ENCODE measurements around the gene CPEB3.
"Not testable (repeated sequence)": the region's sequence is repeated elsewhere in the genome, so short reads cannot be mapped to it uniquely, and the experiment has no call there.

Gene CPEB3

DNA sequence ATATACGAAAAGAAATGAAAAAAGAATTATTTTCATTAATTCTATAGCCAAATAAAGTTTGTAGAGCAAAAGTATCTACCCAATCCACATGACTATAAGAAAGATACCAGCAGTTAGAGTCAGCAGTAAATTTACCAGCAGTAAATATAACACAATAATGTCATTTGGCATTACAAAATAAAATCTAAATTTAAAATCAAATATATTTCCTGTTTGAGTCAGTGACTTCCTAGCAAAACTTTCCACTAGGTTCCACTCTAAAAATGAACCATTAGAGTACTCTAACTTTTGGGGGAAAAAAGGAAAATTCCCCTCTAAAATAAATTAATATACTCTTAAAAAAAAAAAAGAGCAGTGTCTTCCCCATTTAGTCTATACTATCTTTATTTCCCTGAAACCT, 144.8 kb downstream of the CPEB3 start:
- Histone ChIP-seq H3K4me3 (ENCODE audit: low read depth, low read length, poor library complexity, severe bottlenecking) (no peak overlapping the region), H3K79me2 (ENCODE audit: insufficient read depth, low read length) (no peaks in the 10 kb centered on the region; the same call in 1 of the 2 replicates), H3K36me3 (ENCODE audit: insufficient read depth, low read length) (no peaks in the 10 kb centered on the region), H3K9me2 (ENCODE audit: low read depth, low read length) (no peaks in the 10 kb centered on the region), H3K4me2 (ENCODE audit: low read length) (no peak overlapping the region), H3K4me1 (ENCODE audit: insufficient read depth, low read length, severe bottlenecking) (peaks cover 65% of the 10 kb centered on the region), H3K27ac (ENCODE audit: low read depth, low read length, poor library complexity, severe bottlenecking) (peak overlapping the region; percentile 72), H3F3A (ENCODE audit: insufficient read depth, low read length) (no peaks in the 10 kb centered on the region), H3K27me3 (ENCODE audit: insufficient read depth, low read length) (no peaks in the 10 kb centered on the region), H3K9ac (ENCODE audit: low read length) (no peak overlapping the region), H2AFZ (ENCODE audit: low read length) (no peak overlapping the region), H4K20me1 (ENCODE audit: insufficient read depth, low read length) (no peaks in the 10 kb centered on the region), H3K9me3 (ENCODE audit: low read length) (no peaks in the 10 kb centered on the region)
- no peak for TF ChIP-seq EZH2 (IDR thresholded peaks at IDR 0.05; ENCODE audit: borderline replicate concordance, low read length)
- TF ChIP-seq, protein P1, sequence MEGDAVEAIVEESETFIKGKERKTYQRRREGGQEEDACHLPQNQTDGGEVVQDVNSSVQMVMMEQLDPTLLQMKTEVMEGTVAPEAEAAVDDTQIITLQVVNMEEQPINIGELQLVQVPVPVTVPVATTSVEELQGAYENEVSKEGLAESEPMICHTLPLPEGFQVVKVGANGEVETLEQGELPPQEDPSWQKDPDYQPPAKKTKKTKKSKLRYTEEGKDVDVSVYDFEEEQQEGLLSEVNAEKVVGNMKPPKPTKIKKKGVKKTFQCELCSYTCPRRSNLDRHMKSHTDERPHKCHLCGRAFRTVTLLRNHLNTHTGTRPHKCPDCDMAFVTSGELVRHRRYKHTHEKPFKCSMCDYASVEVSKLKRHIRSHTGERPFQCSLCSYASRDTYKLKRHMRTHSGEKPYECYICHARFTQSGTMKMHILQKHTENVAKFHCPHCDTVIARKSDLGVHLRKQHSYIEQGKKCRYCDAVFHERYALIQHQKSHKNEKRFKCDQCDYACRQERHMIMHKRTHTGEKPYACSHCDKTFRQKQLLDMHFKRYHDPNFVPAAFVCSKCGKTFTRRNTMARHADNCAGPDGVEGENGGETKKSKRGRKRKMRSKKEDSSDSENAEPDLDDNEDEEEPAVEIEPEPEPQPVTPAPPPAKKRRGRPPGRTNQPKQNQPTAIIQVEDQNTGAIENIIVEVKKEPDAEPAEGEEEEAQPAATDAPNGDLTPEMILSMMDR (IDR thresholded peaks at IDR 0.05; ENCODE audit: low read length), result no peak

- Histone ChIP-seq H3K4me3 (ENCODE audit: low read depth, low read length, poor library complexity, severe bottlenecking) (peak overlapping the region; percentile 42), H3K27me3 (ENCODE audit: insufficient read depth, low read length) (no peaks in the 10 kb centered on the region), H4K20me1 (ENCODE audit: insufficient read depth, low read length) (no peaks in the 10 kb centered on the region), H3K79me2 (ENCODE audit: insufficient read depth, low read length) (no peaks in the 10 kb centered on the region; the same call in 1 of the 2 replicates), H3F3A (ENCODE audit: insufficient read depth, low read length) (no peaks in the 10 kb centered on the region), H3K9me3 (ENCODE audit: low read length) (no peaks in the 10 kb centered on the region), H3K9me2 (ENCODE audit: low read depth, low read length) (no peaks in the 10 kb centered on the region), H3K4me1 (ENCODE audit: insufficient read depth, low read length, severe bottlenecking) (peaks cover 50% of the 10 kb centered on the region), H3K4me2 (ENCODE audit: low read length) (peak overlapping the region; percentile 75), H3K36me3 (ENCODE audit: insufficient read depth, low read length) (peaks cover 3% of the 10 kb centered on the region; the same call in 1 of the 2 replicates), H3K27ac (ENCODE audit: low read depth, low read length, poor library complexity, severe bottlenecking) (peak overlapping the region; percentile 92), H2AFZ (ENCODE audit: low read length) (no peak overlapping the region), H3K9ac (ENCODE audit: low read length) (peak overlapping the region; percentile 43; the same call in 1 of the 2 replicates)
- no peak for TF ChIP-seq EZH2 (IDR thresholded peaks at IDR 0.05; ENCODE audit: borderline replicate concordance, low read length)
- TF ChIP-seq, protein P1 (IDR thresholded peaks at IDR 0.05; ENCODE audit: low read length), result no peak
These were observed 147.9 kb downstream of the CPEB3 start for GRCh38 chr10:92142949-92143348.

DNA sequence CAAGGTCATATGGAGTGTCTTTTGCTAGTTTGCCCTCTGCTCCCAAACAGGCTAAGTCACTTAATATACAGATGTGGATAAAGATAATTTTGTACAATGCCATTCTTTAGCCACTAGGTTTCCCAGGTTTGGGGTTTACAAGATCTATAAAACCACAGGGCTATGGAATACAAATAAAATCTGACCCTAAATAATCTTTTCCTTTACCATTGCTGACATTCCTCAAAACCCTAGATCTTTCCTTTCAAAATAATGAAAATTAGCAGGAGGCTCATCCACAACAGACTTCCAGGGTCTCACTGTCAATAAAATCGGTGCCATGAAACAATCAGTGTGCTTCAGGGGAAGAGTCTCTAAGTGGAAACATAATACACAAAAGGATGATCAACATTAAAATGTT, 148.4 kb downstream of the CPEB3 start:
- no peaks in the 10 kb centered on the region for H3K27me3 ChIP-seq (ENCODE audit: insufficient read depth, low read length)
- no peaks in the 10 kb centered on the region for H3K9me3 ChIP-seq (ENCODE audit: low read length)
- TF ChIP-seq, protein P1 (IDR thresholded peaks at IDR 0.05; ENCODE audit: low read length), result peak; percentile 14; the same call in 1 of the 2 replicates
- no peak for TF ChIP-seq EZH2 (IDR thresholded peaks at IDR 0.05; ENCODE audit: borderline replicate concordance, low read length)
- H3K9ac ChIP-seq (ENCODE audit: low read length), result peak overlapping the region; percentile 43; the same call in 1 of the 2 replicates
- peaks cover 3% of the 10 kb centered on the region; the same call in 1 of the 2 replicates for H3K36me3 ChIP-seq (ENCODE audit: insufficient read depth, low read length)
- H4K20me1 ChIP-seq (ENCODE audit: insufficient read depth, low read length), result no peaks in the 10 kb centered on the region
- no peaks in the 10 kb centered on the region for H3F3A ChIP-seq (ENCODE audit: insufficient read depth, low read length)
- no peaks in the 10 kb centered on the region for H3K9me2 ChIP-seq (ENCODE audit: low read depth, low read length)
- H3K27ac ChIP-seq (ENCODE audit: low read depth, low read length, poor library complexity, severe bottlenecking), result peak overlapping the region; percentile 92
- H2AFZ ChIP-seq (ENCODE audit: low read length), result no peak overlapping the region
- peak overlapping the region; percentile 75 for H3K4me2 ChIP-seq (ENCODE audit: low read length)
- H3K79me2 ChIP-seq (ENCODE audit: insufficient read depth, low read length), result no peaks in the 10 kb centered on the region; the same call in 1 of the 2 replicates
- peaks cover 45% of the 10 kb centered on the region for H3K4me1 ChIP-seq (ENCODE audit: insufficient read depth, low read length, severe bottlenecking)
- H3K4me3 ChIP-seq (ENCODE audit: low read depth, low read length, poor library complexity, severe bottlenecking), result peak overlapping the region; percentile 42

- peaks cover 32% of the 10 kb centered on the region for H3K4me1 ChIP-seq (ENCODE audit: insufficient read depth, low read length, severe bottlenecking)
- not testable (repeated sequence) for H3K27ac ChIP-seq (ENCODE audit: low read depth, low read length, poor library complexity, severe bottlenecking); H3F3A ChIP-seq (ENCODE audit: insufficient read depth, low read length); H3K79me2 ChIP-seq (ENCODE audit: insufficient read depth, low read length); H3K9me2 ChIP-seq (ENCODE audit: low read depth, low read length); H4K20me1 ChIP-seq (ENCODE audit: insufficient read depth, low read length); H3K36me3 ChIP-seq (ENCODE audit: insufficient read depth, low read length); H3K9me3 ChIP-seq (ENCODE audit: low read length); H3K4me3 ChIP-seq (ENCODE audit: low read depth, low read length, poor library complexity, severe bottlenecking); H3K27me3 ChIP-seq (ENCODE audit: insufficient read depth, low read length); H3K9ac ChIP-seq (ENCODE audit: low read length); H3K4me2 ChIP-seq (ENCODE audit: low read length); H2AFZ ChIP-seq (ENCODE audit: low read length)
These were observed 149.7 kb downstream of the CPEB3 start for GRCh38 chr10:92141147-92141546.

DNA sequence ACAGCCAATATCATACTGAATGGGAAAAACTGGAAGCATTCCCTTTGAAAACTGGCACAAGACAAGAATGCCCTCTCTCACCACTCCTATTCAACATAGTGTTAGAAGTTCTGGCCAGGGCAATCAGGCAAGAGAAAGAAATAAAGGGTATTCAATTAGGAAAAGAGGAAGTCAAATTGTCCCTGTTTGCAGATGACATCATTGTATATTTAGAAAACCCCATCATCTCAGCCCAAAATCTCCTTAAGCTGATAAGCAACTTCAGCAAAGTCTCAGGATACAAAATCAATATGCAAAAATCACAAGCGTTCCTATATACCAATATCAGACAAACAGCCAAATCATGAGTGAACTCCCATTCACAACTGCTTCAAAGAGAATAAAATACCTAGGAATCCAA, 156.8 kb downstream of the CPEB3 start:
- not testable (repeated sequence) for H3K9me3 ChIP-seq (ENCODE audit: low read length); H4K20me1 ChIP-seq (ENCODE audit: insufficient read depth, low read length); H3K27ac ChIP-seq (ENCODE audit: low read depth, low read length, poor library complexity, severe bottlenecking); H3K27me3 ChIP-seq (ENCODE audit: insufficient read depth, low read length); H2AFZ ChIP-seq (ENCODE audit: low read length); H3K4me1 ChIP-seq (ENCODE audit: insufficient read depth, low read length, severe bottlenecking); H3K4me3 ChIP-seq (ENCODE audit: low read depth, low read length, poor library complexity, severe bottlenecking); H3K36me3 ChIP-seq (ENCODE audit: insufficient read depth, low read length); H3K79me2 ChIP-seq (ENCODE audit: insufficient read depth, low read length); H3K4me2 ChIP-seq (ENCODE audit: low read length); H3F3A ChIP-seq (ENCODE audit: insufficient read depth, low read length); H3K9ac ChIP-seq (ENCODE audit: low read length); H3K9me2 ChIP-seq (ENCODE audit: low read depth, low read length)
